Endodermal cell (in vitro differentiated cells): ENCODE results near the gene SRL. TPM values are rescaled to one million over a fixed set of nuclear protein-coding genes. Genes with fewer than 3 reads are reported as not detected.

Experiments used
- DNase-seq: peaks from one replicate; pipeline ENCODE4 v3.0.0-alpha.2; 2017
- H3K27ac ChIP-seq: 2 replicates; pipeline ENCODE4 v1.5.1; 2013; ENCODE audit warnings: mild to moderate bottlenecking, low read depth, low read length, moderate library complexity
- H3K27me3 ChIP-seq: 2 replicates; pipeline ENCODE4 v1.6.1; 2013; ENCODE audit warnings: mild to moderate bottlenecking, low read length, moderate library complexity; ENCODE audit not compliant: insufficient read depth, control insufficient read depth, poor library complexity, severe bottlenecking
- H3K36me3 ChIP-seq: 2 replicates; pipeline ENCODE4 v1.7.0; 2013; ENCODE audit warnings: mild to moderate bottlenecking, low read length, moderate library complexity; ENCODE audit not compliant: control insufficient read depth, insufficient read depth
- H3K4me1 ChIP-seq: one replicate; pipeline ENCODE4 v1.7.0; 2013; ENCODE audit warnings: low read length; ENCODE audit not compliant: control insufficient read depth, insufficient read depth
- H3K4me3 ChIP-seq: 2 replicates; pipeline ENCODE4 v1.5.1; 2013; ENCODE audit warnings: mild to moderate bottlenecking, low read length, moderate library complexity
- H3K9ac ChIP-seq: 2 replicates; pipeline ENCODE4 v1.6.1; 2013; ENCODE audit warnings: mild to moderate bottlenecking, low read length, moderate library complexity; ENCODE audit not compliant: poor library complexity, severe bottlenecking; ENCODE audit errors: extremely low read depth
- H3K9me3 ChIP-seq: 2 replicates; pipeline ENCODE4 v1.6.1; 2013; ENCODE audit warnings: mild to moderate bottlenecking, low read length, moderate library complexity; ENCODE audit not compliant: control insufficient read depth
- H3K27ac Mint-ChIP-seq: 2 replicates; pipeline ENCODE4 v1.8.0; 2020; ENCODE audit warnings: mixed read lengths
- H3K27me3 Mint-ChIP-seq: 2 replicates; pipeline ENCODE4 v1.8.0; 2021; ENCODE audit warnings: mild to moderate bottlenecking, mixed read lengths; ENCODE audit not compliant: insufficient read depth
- H3K36me3 Mint-ChIP-seq: 2 replicates; pipeline ENCODE4 v1.8.0; 2020; ENCODE audit warnings: low read depth, mixed read lengths
- H3K4me1 Mint-ChIP-seq: 2 replicates; pipeline ENCODE4 v1.8.0; 2020; ENCODE audit warnings: mixed read lengths
- H3K4me3 Mint-ChIP-seq: 2 replicates; pipeline ENCODE4 v1.8.0; 2020; ENCODE audit warnings: mild to moderate bottlenecking, moderate library complexity, mixed read lengths
- H3K9me3 Mint-ChIP-seq: 2 replicates; pipeline ENCODE4 v1.8.0; 2020; ENCODE audit warnings: mild to moderate bottlenecking, mixed read lengths
- WGBS, 2 experiments: methylation state at CpG; one replicate each; pipeline versions ENCODE4 v1.1.5 to v1.1.7; 2013; ENCODE audit warnings: missing lambda C conversion rate in 2 of 2, mixed read lengths in 1 of 2; ENCODE audit not compliant: insufficient coverage in 1 of 2, insufficient read length in 1 of 2; 5-methylcytosine and 5-hydroxymethylcytosine counted together
- total RNA-seq, 2 donors: library from RNA; stranded (reverse); fragmentation: NEBNext Ultra II Directional in 1 of 2; extraction: Animal tissue kit (Norgen Biotek cat#: 25700) in 1 of 2; gene quantifications; 2 replicates in 1 of 2; 3 replicates in 1 of 2; pipeline ENCODE4 v1.2.1, GENCODE V29; 2021
- TF ChIP-seq, protein P1 (sequence below): fragments of 200-600 bp; sonication (generic); conservative IDR thresholded peaks from 2 replicates; pipeline ENCODE4 v1.5.0; 2021; ENCODE audit warnings: antibody characterized with exemption, mild to moderate bottlenecking

SRL gene
- total RNA-seq, 2 donors from 2014 or later: not detected

DNA sequence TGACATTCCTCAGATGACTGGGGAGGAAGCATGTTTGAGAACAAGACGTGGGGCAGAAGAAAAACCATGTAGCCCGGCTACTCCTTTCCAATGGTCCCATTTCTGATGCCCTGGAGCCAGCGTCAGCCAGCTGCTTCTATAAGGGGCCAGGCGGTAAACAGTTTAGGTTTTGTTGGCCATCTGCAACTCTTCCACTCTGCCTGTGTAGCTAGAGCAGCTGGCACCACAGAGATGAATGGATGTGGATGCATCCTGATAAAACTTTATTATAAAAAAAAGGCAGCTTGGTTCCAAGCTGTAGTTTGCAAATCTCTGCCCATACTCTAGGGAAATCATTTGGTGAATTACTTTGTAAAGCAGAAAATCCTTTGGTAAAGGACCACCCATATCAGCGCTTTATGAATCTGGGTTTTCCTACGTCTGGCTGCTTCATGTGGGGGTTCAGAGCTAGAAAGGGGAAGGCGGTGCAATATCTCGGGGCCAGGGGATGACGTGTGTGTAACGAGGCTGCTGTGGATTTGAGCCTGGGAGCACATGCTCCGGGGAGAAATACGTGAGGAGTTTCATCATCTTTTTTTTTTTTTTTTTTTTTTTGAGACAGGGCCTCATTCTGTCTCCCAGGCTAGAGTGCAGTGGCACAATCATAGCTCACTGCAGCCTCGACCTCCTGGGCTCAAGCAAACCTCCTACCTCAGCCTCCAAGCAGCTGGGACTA is 3.4 kb upstream of the SRL start:
- H3K4me3 Mint-ChIP-seq: no peak overlapping the region
- peaks cover 21% of the 10 kb centered on the region for H3K9me3 Mint-ChIP-seq
- Histone ChIP-seq H3K4me1 (peaks cover 11% of the 10 kb centered on the region), H3K9me3 (peaks cover 13% of the 10 kb centered on the region), H3K4me3 (no peak overlapping the region), H3K27me3 (no peaks in the 10 kb centered on the region), H3K9ac (no peak overlapping the region), H3K27ac (peak overlapping the region; percentile 72), H3K36me3 (no peaks in the 10 kb centered on the region)
- DNase-seq: no peak
- 92 to 94% methylated on average over 2 to 13 of the region's 13 CpGs for WGBS, 2 experiments
- H3K36me3 Mint-ChIP-seq: peaks cover 7% of the 10 kb centered on the region
- TF ChIP-seq, protein P1, sequence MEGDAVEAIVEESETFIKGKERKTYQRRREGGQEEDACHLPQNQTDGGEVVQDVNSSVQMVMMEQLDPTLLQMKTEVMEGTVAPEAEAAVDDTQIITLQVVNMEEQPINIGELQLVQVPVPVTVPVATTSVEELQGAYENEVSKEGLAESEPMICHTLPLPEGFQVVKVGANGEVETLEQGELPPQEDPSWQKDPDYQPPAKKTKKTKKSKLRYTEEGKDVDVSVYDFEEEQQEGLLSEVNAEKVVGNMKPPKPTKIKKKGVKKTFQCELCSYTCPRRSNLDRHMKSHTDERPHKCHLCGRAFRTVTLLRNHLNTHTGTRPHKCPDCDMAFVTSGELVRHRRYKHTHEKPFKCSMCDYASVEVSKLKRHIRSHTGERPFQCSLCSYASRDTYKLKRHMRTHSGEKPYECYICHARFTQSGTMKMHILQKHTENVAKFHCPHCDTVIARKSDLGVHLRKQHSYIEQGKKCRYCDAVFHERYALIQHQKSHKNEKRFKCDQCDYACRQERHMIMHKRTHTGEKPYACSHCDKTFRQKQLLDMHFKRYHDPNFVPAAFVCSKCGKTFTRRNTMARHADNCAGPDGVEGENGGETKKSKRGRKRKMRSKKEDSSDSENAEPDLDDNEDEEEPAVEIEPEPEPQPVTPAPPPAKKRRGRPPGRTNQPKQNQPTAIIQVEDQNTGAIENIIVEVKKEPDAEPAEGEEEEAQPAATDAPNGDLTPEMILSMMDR: no peak
- H3K27ac Mint-ChIP-seq: no peak overlapping the region
- H3K27me3 Mint-ChIP-seq: peaks cover 2% of the 10 kb centered on the region
- peaks cover 24% of the 10 kb centered on the region for H3K4me1 Mint-ChIP-seq

DNA sequence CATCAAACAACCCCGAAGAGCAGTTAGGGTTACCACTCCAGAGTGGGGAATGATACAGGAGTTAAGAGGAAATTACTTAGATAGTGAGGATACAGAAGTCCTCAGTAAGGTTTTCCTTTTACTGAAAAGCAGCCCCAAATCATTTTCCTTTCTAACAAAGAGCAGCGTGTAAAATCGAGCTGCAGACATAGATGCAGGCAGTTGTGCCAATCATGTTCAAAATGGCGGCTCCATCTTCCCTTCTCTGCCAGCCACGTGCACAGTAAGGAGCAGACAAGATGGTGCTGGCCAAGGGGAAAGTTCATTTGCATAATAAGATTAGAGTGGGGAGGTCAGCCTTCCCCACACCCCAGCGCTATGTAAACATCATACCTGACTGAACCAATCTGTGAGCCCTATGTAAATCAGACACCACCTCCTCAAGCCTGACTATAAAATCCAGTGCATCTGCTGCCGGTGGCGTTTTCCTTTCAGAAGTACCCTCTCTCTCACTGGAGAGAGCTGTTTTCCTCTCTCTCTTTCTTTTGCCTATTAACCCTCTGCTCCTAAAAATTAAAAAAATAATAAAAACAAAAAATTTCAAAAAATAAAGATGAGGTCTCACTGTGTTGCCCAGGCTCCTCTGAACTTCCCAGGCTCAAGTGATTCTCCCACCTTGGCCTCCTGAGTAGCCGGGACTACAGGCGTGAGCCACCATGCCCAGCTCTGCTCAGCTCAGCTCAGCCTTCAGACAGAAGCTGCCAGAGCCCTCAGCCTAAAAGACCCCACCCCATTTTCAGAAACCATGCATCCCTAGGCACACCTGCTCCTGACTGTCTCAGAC is 2.6 kb upstream of the SRL start:
- peaks cover 11% of the 10 kb centered on the region for H3K4me1 ChIP-seq
- no peaks in the 10 kb centered on the region for H3K27me3 ChIP-seq
- peaks cover 23% of the 10 kb centered on the region for H3K4me1 Mint-ChIP-seq

DNA sequence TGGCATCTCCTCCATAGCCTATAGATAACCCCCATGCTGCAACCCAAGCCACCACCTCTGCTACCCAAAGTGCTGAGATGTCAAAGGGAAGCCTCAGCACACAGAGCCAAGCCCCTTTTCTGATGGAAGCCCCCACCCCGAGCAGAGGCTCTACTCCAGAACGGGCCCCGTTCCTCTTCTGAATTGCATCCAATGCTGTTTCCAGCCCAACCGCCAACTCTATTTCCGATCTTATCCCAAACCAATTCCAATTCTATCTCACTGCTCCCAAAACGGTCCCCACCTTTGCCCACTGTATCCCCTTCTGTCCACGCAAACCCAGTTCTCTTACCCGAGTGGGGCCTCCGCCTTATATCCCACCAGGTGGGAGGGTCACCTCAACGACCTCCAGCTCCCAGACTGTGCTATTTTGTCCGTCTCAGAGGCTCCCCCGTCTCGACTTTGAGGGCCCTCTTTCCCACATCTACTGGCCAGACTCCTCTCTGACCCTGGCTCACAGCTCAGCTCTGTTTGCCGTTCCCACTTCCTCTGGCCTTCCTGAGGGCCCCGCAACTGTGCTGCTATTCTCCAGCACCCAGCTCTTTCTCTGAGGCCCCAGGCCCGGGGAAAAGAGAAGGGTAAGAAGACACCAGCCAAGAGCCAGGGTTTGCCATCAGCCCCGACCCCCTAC is 487 bp downstream of the SRL start:
- no peak overlapping the region for H3K4me3 ChIP-seq
- DNase-seq: no peak
- peaks cover 13% of the 10 kb centered on the region for H3K9me3 ChIP-seq
- no peak overlapping the region for H3K27ac Mint-ChIP-seq
- H3K27me3 Mint-ChIP-seq: peaks cover 2% of the 10 kb centered on the region
- H3K36me3 ChIP-seq: no peaks in the 10 kb centered on the region
- WGBS, 2 experiments: 88 to 96% methylated on average over 10 to 17 of the region's 17 CpGs
- TF ChIP-seq, protein P1: no peak
- peaks cover 6% of the 10 kb centered on the region for H3K4me1 Mint-ChIP-seq
- peaks cover 24% of the 10 kb centered on the region for H3K9me3 Mint-ChIP-seq
- H3K36me3 Mint-ChIP-seq: peaks cover 7% of the 10 kb centered on the region
- no peak overlapping the region for H3K9ac ChIP-seq
- no peak overlapping the region for H3K4me3 Mint-ChIP-seq
- H3K27me3 ChIP-seq: no peaks in the 10 kb centered on the region
- no peaks in the 10 kb centered on the region for H3K4me1 ChIP-seq
- H3K27ac ChIP-seq: no peak overlapping the region

More for the DNA sequence above, 2.6 kb upstream of the SRL start:
- peak; percentile 84 for DNase-seq
- peaks cover 21% of the 10 kb centered on the region for H3K9me3 Mint-ChIP-seq
- Histone ChIP-seq H3K4me3 (no peak overlapping the region), H3K36me3 (no peaks in the 10 kb centered on the region), H3K9me3 (peaks cover 13% of the 10 kb centered on the region), H3K9ac (no peak overlapping the region), H3K27ac (peak overlapping the region; percentile 72)
- WGBS, 2 experiments: 81 to 87% methylated on average over 9 of the region's 10 CpGs
- H3K27ac Mint-ChIP-seq: no peak overlapping the region
- peaks cover 2% of the 10 kb centered on the region for H3K27me3 Mint-ChIP-seq
- peaks cover 7% of the 10 kb centered on the region for H3K36me3 Mint-ChIP-seq
- TF ChIP-seq, protein P1: no peak
- H3K4me3 Mint-ChIP-seq: no peak overlapping the region
